HepG2 (cell line): ENCODE measurements around the gene CYTH2. TPM values are rescaled to one million over a fixed set of nuclear protein-coding genes. Genes with fewer than 3 reads are reported as not detected.

Source experiments
- CCAR2 ChIP-seq: fragments of 200-400 bp; formaldehyde crosslinking; optimal IDR thresholded peaks from 2 replicates; pipeline ENCODE3; 2018; ENCODE audit warnings: low read depth, mild to moderate bottlenecking, low read length, moderate library complexity
- FOXA1 ChIP-seq, 2 experiments: fragments of 450-650 bp in 1 of 2; sonication (generic) in 1 of 2; formaldehyde crosslinking in 1 of 2; IDR thresholded peaks; 2 replicates each; pipeline versions ENCODE4 v1.4.0 to v1.6.1; 2016 to 2020; ENCODE audit warnings: missing genetic modification reagents in 1 of 2
- FOXK1 ChIP-seq: sonication (generic); formaldehyde crosslinking; IDR thresholded peaks from 2 replicates; pipeline ENCODE4 v1.4.0; 2020; ENCODE audit warnings: low read depth, missing genetic modification reagents, borderline replicate concordance
- GZF1 ChIP-seq: sonication (generic); formaldehyde crosslinking; IDR thresholded peaks from 2 replicates; pipeline ENCODE4 v1.5.1; 2020; ENCODE audit warnings: mild to moderate bottlenecking, missing genetic modification reagents
- HHEX ChIP-seq: IDR thresholded peaks from 2 replicates; pipeline ENCODE4 v1.6.1; 2016; ENCODE audit warnings: control low read depth
- IRF9 ChIP-seq: sonication (generic); formaldehyde crosslinking; IDR thresholded peaks from 2 replicates; pipeline ENCODE4 v1.8.0; 2022; ENCODE audit warnings: missing genetic modification reagents, mild to moderate bottlenecking, borderline replicate concordance
- MAF1 ChIP-seq: sonication (generic); formaldehyde crosslinking; IDR thresholded peaks from 2 replicates; pipeline ENCODE4 v1.5.0; 2020; ENCODE audit warnings: missing genetic modification reagents, borderline replicate concordance
- MLLT10 ChIP-seq: sonication (generic); formaldehyde crosslinking; IDR thresholded peaks from 2 replicates; pipeline ENCODE4 v1.4.0; 2020; ENCODE audit warnings: missing genetic modification reagents
- POLR2G ChIP-seq: fragments of 200-400 bp; formaldehyde crosslinking; IDR thresholded peaks from 2 replicates; pipeline ENCODE4 v1.6.1; 2018; ENCODE audit warnings: mild to moderate bottlenecking, low read depth, low read length, moderate library complexity
- RBM39 ChIP-seq: fragments of 200-400 bp; formaldehyde crosslinking; IDR thresholded peaks from one replicate; pipeline ENCODE4 v1.6.1; 2018; ENCODE audit warnings: antibody characterized with exemption, mild to moderate bottlenecking, low read depth, low read length; ENCODE audit not compliant: poor library complexity, severe bottlenecking
- RORA ChIP-seq: sonication (generic); formaldehyde crosslinking; IDR thresholded peaks from 2 replicates; pipeline ENCODE4 v1.5.0; 2020; ENCODE audit warnings: mild to moderate bottlenecking, missing genetic modification reagents, moderate library complexity
- SMARCC2 ChIP-seq: fragments of 450-650 bp; IDR thresholded peaks from 2 replicates; pipeline ENCODE4 v1.6.1; 2017; ENCODE audit warnings: antibody characterized with exemption, mild to moderate bottlenecking
- TBX2 ChIP-seq: sonication (generic); formaldehyde crosslinking; IDR thresholded peaks from 2 replicates; pipeline ENCODE4 v1.5.0; 2020; ENCODE audit warnings: missing genetic modification reagents, mild to moderate bottlenecking, borderline replicate concordance
- TEF ChIP-seq: sonication (generic); formaldehyde crosslinking; IDR thresholded peaks from 2 replicates; pipeline ENCODE4 v1.5.0; 2020; ENCODE audit warnings: missing genetic modification reagents
- ZIK1 ChIP-seq: sonication (generic); formaldehyde crosslinking; IDR thresholded peaks from 2 replicates; pipeline ENCODE4 v1.5.0; 2020; ENCODE audit warnings: mild to moderate bottlenecking, low read depth, missing genetic modification reagents, borderline replicate concordance
- ZMAT3 ChIP-seq: sonication (generic); formaldehyde crosslinking; conservative IDR thresholded peaks from 2 replicates; pipeline ENCODE4 v1.7.0; 2021; ENCODE audit warnings: missing genetic modification reagents
- ZNF205 ChIP-seq: IDR thresholded peaks from 2 replicates; pipeline ENCODE4 v1.6.1; 2018; ENCODE audit warnings: missing biosample characterization, missing genetic modification reagents
- ZNF296 ChIP-seq: sonication (generic); formaldehyde crosslinking; conservative IDR thresholded peaks from 2 replicates; pipeline ENCODE4 v1.5.0; 2020; ENCODE audit warnings: mild to moderate bottlenecking, missing genetic modification reagents
- ZNF362 ChIP-seq: sonication (generic); formaldehyde crosslinking; IDR thresholded peaks from 2 replicates; pipeline ENCODE4 v1.4.0; 2020; ENCODE audit warnings: missing genetic modification reagents, mild to moderate bottlenecking, borderline replicate concordance
- ZNF510 ChIP-seq: sonication (generic); formaldehyde crosslinking; IDR thresholded peaks from 2 replicates; pipeline ENCODE4 v1.4.0; 2020; ENCODE audit warnings: low read depth, mild to moderate bottlenecking, missing genetic modification reagents
- ZNF556 ChIP-seq: sonication (generic); formaldehyde crosslinking; IDR thresholded peaks from 2 replicates; pipeline ENCODE4 v1.4.0; 2020; ENCODE audit warnings: mild to moderate bottlenecking, missing genetic modification reagents, borderline replicate concordance
- ZNF629 ChIP-seq: sonication (generic); formaldehyde crosslinking; conservative IDR thresholded peaks from 2 replicates; pipeline ENCODE4 v1.5.0; 2020; ENCODE audit warnings: missing genetic modification reagents
- ZNF652 ChIP-seq: IDR thresholded peaks from 2 replicates; pipeline ENCODE4 v1.6.1; 2016; ENCODE audit warnings: low read depth, borderline replicate concordance
- polyA plus RNA-seq, 8 experiments: library from polyadenylated mRNA; depleted of rRNA in 3 of 8; stranded (reverse) in 7 of 8; unstranded in 1 of 8; fragments of >200 nt; fragmentation: Illumina TruSeq in 4 of 8; extraction: Trizol in 4 of 8; gene quantifications; 2 replicates each; pipeline versions ENCODE4 v1.2.1 to v1.2.3, GENCODE V29; 2011 to 2016; ENCODE audit warnings: low read depth in 4 of 8, missing spikeins in 1 of 8, mixed read lengths in 1 of 8; ENCODE audit not compliant: insufficient read depth in 1 of 8
- total RNA-seq, 5 experiments: library from RNA; depleted of rRNA; stranded (reverse); fragments of >200 nt; fragmentation: Illumina TruSeq; extraction: Trizol; gene quantifications; 2 replicates each; pipeline ENCODE4 v1.2.3, GENCODE V29; 2016; ENCODE audit warnings: low read depth in 1 of 5
- TF ChIP-seq, protein P1 (sequence below): IDR thresholded peaks from 2 replicates; pipeline ENCODE4 v1.6.1; 2016; ENCODE audit warnings: control low read depth
- TF ChIP-seq, protein P2 (sequence below): sonication (generic); formaldehyde crosslinking; IDR thresholded peaks from 2 replicates; pipeline ENCODE4 v1.5.0; 2020; ENCODE audit warnings: missing genetic modification reagents

Gene CYTH2
- total and polyA plus RNA-seq, 2 of the 13 experiments (the other 11 are each of a cell fraction or from before 2014, with no cell fraction given) = 16.5 to 39.3 TPM

DNA sequence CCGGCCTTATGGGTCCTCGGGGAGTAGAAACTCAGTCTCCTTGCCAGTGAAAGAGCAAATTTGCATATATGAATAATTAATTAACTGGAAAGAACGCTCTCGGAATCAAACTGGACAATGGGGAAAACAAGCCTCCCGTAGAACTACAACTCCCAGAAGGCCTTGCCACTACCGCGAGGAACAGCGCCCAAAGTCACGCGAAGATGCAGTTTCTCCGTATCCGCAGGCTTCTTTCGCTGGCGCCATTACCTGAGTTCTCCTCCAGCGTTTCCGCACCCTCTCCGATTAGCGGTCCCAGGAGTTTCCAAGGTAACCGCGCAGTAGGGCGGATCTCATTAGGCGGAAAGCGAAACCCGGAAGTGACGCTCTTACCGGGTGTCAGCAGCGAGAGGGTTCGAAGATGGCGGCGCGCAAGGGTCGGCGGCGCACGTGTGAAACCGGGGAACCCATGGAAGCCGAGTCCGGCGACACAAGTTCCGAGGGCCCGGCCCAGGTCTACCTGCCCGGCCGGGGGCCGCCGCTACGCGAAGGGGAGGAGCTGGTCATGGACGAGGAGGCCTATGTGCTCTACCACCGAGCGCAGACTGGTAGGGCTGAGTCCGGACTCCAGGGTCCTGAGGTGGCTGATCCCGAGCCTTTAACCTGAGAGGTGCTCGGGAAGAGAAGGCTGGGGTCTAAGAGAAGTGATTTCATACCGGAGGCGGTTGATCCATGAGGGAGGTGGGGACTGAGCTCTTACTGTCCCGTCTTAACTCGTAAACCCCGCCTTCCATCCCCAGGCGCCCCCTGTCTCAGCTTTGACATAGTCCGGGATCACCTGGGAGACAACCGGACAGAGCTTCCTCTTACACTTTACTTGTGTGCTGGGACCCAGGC, 23.3 kb upstream of the CYTH2 start, which contains the start of gene GRWD1 (continued):
- TF ChIP-seq FOXK1 (CRISPR knock-in tag) (no peak; the same call in 1 of the 2 replicates), GZF1 (CRISPR knock-in tag) (no peak; the same call in 1 of the 2 replicates), MLLT10 (no peak), ZNF510 (CRISPR knock-in tag) (no peak), RBM39 (peak; percentile 45), HHEX (CRISPR knock-in tag) (no peak), ZIK1 (CRISPR knock-in tag) (no peak), ZNF629 (CRISPR knock-in tag) (no peak), ZNF296 (CRISPR knock-in tag) (0 out of 2 replicates have a peak, but pooled peaks have one; percentile 14), ZNF362 (CRISPR knock-in tag) (no peak), FOXA1 (IDR thresholded peaks at IDR 0.05) (no peak), FOXA1 (CRISPR knock-in tag; IDR thresholded peaks at IDR 0.05) (no peak), ZNF556 (CRISPR knock-in tag) (no peak; the same call in 1 of the 2 replicates), ZMAT3 (0 out of 2 replicates have a peak, but pooled peaks have one; percentile 31), RORA (CRISPR knock-in tag) (no peak), MAF1 (0 out of 2 replicates have a peak, but pooled peaks have one; percentile 79), CCAR2 (no peak), TEF (0 out of 2 replicates have a peak, but pooled peaks have one; percentile 46), TBX2 (CRISPR knock-in tag) (peak; percentile 85), POLR2G (peak; percentile 91), ZNF205 (CRISPR knock-in tag) (no peak), ZNF652 (CRISPR knock-in tag) (no peak), SMARCC2 (no peak), IRF9 (CRISPR knock-in tag) (peak; percentile 73; the same call in 1 of the 2 replicates)
- TF ChIP-seq, protein P1, sequence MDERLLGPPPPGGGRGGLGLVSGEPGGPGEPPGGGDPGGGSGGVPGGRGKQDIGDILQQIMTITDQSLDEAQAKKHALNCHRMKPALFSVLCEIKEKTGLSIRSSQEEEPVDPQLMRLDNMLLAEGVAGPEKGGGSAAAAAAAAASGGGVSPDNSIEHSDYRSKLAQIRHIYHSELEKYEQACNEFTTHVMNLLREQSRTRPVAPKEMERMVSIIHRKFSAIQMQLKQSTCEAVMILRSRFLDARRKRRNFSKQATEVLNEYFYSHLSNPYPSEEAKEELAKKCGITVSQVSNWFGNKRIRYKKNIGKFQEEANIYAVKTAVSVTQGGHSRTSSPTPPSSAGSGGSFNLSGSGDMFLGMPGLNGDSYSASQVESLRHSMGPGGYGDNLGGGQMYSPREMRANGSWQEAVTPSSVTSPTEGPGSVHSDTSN (CRISPR knock-in tag) = no peak
- TF ChIP-seq, protein P2, sequence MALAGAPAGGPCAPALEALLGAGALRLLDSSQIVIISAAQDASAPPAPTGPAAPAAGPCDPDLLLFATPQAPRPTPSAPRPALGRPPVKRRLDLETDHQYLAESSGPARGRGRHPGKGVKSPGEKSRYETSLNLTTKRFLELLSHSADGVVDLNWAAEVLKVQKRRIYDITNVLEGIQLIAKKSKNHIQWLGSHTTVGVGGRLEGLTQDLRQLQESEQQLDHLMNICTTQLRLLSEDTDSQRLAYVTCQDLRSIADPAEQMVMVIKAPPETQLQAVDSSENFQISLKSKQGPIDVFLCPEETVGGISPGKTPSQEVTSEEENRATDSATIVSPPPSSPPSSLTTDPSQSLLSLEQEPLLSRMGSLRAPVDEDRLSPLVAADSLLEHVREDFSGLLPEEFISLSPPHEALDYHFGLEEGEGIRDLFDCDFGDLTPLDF (CRISPR knock-in tag) = no peak
